Neural cell (in vitro differentiated cells): ENCODE measurements around the gene NUP98.

Experiments
- EP300 ChIP-seq: fragments of 450-650 bp; conservative IDR thresholded peaks from 2 replicates; pipeline ENCODE4 v1.6.1; 2014; ENCODE audit warnings: antibody characterized with exemption, mild to moderate bottlenecking, moderate library complexity; ENCODE audit not compliant: poor library complexity, severe bottlenecking
- EZH2 ChIP-seq: fragments of 200-600, 300-800 bp; shearing (Covaris generic), sonication (generic); IDR thresholded peaks from 2 replicates; pipeline ENCODE4 v1.6.1; 2014; ENCODE audit warnings: antibody characterized with exemption, low read length, borderline replicate concordance, mild to moderate bottlenecking; ENCODE audit not compliant: insufficient read depth, poor library complexity, severe bottlenecking
- RAD21 ChIP-seq: fragments of 450-650 bp; conservative IDR thresholded peaks from 2 replicates; pipeline ENCODE4 v1.6.1; 2014; ENCODE audit warnings: antibody characterized with exemption, mild to moderate bottlenecking, moderate library complexity
- SMC3 ChIP-seq: fragments of 450-650 bp; conservative IDR thresholded peaks from 2 replicates; pipeline ENCODE4 v1.6.1; 2014; ENCODE audit warnings: antibody characterized with exemption, mild to moderate bottlenecking, moderate library complexity; ENCODE audit not compliant: poor library complexity
- TAF1 ChIP-seq: IDR thresholded peaks from 2 replicates; pipeline ENCODE4 v1.6.1; 2012; ENCODE audit warnings: low read depth
- TF ChIP-seq, protein P1 (sequence below): fragments of 450-650 bp; IDR thresholded peaks from 2 replicates; pipeline ENCODE4 v1.5.1; 2014; ENCODE audit warnings: antibody characterized with exemption, mild to moderate bottlenecking, moderate library complexity; ENCODE audit not compliant: poor library complexity, severe bottlenecking

GRCh38 chr11:3671334-3672254 is 125.8 kb downstream of the NUP98 start, which contains the start of gene CHRNA10:
- TF ChIP-seq EP300, result no peak
- TF ChIP-seq, protein P1, sequence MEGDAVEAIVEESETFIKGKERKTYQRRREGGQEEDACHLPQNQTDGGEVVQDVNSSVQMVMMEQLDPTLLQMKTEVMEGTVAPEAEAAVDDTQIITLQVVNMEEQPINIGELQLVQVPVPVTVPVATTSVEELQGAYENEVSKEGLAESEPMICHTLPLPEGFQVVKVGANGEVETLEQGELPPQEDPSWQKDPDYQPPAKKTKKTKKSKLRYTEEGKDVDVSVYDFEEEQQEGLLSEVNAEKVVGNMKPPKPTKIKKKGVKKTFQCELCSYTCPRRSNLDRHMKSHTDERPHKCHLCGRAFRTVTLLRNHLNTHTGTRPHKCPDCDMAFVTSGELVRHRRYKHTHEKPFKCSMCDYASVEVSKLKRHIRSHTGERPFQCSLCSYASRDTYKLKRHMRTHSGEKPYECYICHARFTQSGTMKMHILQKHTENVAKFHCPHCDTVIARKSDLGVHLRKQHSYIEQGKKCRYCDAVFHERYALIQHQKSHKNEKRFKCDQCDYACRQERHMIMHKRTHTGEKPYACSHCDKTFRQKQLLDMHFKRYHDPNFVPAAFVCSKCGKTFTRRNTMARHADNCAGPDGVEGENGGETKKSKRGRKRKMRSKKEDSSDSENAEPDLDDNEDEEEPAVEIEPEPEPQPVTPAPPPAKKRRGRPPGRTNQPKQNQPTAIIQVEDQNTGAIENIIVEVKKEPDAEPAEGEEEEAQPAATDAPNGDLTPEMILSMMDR, result no peak
- no peak for TF ChIP-seq TAF1
- no peak for TF ChIP-seq EZH2
- no peak for TF ChIP-seq RAD21
- no peak for TF ChIP-seq SMC3
